ENCODE results near the gene ADAM12.
"Not testable (repeated sequence)": the region's sequence is repeated elsewhere in the genome, so short reads cannot be mapped to it uniquely, and the experiment has no call there.

The ADAM12 gene

DNA sequence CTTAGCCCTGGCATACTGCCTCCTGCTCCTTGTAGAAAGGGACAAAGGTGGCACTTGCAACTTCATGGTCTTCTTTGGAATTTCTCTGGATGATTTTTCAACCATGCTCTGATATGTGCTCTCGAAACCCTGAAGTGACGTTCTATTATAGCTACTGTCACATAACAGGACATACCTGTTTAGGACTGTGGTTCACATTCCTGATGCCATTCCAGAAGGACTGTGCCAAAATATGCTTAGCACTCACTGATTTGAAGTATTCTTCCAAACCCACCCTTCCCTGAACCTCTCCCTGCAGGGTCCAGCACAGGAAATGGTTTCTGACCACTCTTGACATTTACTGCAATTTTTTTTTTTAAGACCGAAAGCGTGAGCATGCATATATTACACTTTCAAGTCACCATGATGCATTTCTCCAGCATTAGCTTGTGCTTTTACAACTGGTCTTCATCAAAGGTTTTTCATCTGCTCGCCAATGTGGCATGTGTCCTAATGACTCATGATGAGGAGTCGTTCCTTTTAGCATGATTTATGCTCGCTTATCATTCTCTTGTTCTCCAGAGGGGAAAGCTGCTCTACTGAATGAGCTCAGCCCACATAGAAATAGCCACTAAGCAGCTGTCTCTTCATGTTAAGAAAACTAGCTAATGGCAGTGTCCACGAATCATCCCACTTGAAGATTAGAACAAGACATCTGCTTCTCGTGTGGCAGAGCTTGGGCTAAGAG is 135.2 kb downstream of the ADAM12 start:
- H3K4me1 ChIP-seq (ENCODE audit: insufficient read depth, low read length): peaks cover 5% of the 10 kb centered on the region

GRCh38 chr10:126251778-126252407 is 136.4 kb downstream of the ADAM12 start:
- H3K9me3 ChIP-seq (ENCODE audit: low read length): no peaks in the 10 kb centered on the region

More for the DNA sequence above, 135.2 kb downstream of the ADAM12 start:
- Histone ChIP-seq H3K27me3 (ENCODE audit: insufficient read depth, low read length) (no peaks in the 10 kb centered on the region), H3K9me3 (ENCODE audit: low read length) (no peaks in the 10 kb centered on the region), H3K36me3 (ENCODE audit: insufficient read depth, low read length) (no peaks in the 10 kb centered on the region), H2AFZ (ENCODE audit: low read depth, low read length) (no peak overlapping the region), H3K4me3 (ENCODE audit: low read length) (no peak overlapping the region)

DNA sequence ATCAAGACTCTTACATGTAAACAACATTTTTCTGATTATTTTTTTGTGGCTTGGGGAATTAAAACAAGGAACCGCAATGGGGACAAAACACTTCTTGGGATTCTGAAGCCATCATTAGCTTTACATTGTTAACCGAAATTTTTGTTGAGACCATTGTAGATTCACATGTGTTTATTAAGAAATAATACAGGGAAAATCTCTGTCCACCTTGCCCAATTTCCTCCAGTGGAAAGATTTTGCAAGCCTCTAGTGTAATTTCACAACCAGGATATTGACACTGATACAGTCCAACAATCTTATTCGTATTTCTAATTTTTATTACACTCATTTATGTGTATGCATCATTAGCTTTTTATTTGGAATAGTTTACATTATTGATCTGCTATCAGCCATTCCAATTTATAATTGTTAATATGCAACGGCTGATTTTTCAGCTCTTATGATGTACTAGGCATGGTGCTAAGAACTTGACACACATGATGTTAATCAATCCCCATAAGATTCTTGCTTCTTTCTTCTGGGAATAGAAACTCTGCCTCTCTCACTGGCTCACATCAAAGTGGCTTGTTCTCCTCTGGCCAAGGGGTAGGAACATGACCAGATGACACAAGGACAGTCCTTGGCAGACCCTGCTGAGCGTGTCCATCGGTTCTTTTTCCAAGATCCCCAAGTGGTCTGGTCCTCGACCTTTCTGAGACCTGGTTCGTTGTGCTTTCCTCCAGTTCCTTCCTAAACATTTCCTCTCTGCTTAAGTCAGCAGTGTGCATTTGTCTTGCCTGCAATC is 137.6 kb downstream of the ADAM12 start:
- no peaks in the 10 kb centered on the region for H3K27me3 ChIP-seq (ENCODE audit: insufficient read depth, low read length)
- no peaks in the 10 kb centered on the region for H3K36me3 ChIP-seq (ENCODE audit: insufficient read depth, low read length)
- H2AFZ ChIP-seq (ENCODE audit: low read depth, low read length): no peak overlapping the region
- no peaks in the 10 kb centered on the region for H3K9me3 ChIP-seq (ENCODE audit: low read length)
- H3K4me1 ChIP-seq (ENCODE audit: insufficient read depth, low read length): peaks cover 5% of the 10 kb centered on the region
- H3K4me3 ChIP-seq (ENCODE audit: low read length): no peak overlapping the region

More at GRCh38 chr10:126251778-126252407, 136.4 kb downstream of the ADAM12 start:
- Histone ChIP-seq H2AFZ (ENCODE audit: low read depth, low read length) (no peak overlapping the region), H3K4me1 (ENCODE audit: insufficient read depth, low read length) (peaks cover 5% of the 10 kb centered on the region), H3K4me3 (ENCODE audit: low read length) (no peak overlapping the region), H3K36me3 (ENCODE audit: insufficient read depth, low read length) (no peaks in the 10 kb centered on the region), H3K27me3 (ENCODE audit: insufficient read depth, low read length) (no peaks in the 10 kb centered on the region)

DNA sequence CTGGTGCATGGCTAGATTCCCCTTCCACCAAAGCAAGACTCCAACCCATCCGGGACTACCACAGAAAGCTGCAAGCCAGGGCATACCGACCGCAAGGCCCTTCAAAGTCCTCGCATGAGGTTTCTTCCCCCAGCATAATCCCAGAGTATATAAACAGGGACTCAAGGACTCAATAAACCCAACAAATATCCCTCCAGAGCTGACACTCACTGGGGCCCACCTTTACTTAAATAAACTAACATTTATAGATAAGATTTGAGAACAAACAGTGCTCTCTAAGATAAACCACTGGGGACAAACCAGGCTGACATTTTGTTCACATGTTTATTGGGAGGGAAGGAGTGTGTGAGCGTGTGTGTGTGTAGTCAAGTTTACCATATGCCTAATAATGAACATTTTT is 138.2 kb downstream of the ADAM12 start:
- Histone ChIP-seq H3K4me1 (ENCODE audit: insufficient read depth, low read length) (peaks cover 5% of the 10 kb centered on the region), H3K36me3 (ENCODE audit: insufficient read depth, low read length) (no peaks in the 10 kb centered on the region), H2AFZ (ENCODE audit: low read depth, low read length) (no peak overlapping the region), H3K9me3 (ENCODE audit: low read length) (no peaks in the 10 kb centered on the region), H3K4me3 (ENCODE audit: low read length) (no peak overlapping the region), H3K27me3 (ENCODE audit: insufficient read depth, low read length) (no peaks in the 10 kb centered on the region)

DNA sequence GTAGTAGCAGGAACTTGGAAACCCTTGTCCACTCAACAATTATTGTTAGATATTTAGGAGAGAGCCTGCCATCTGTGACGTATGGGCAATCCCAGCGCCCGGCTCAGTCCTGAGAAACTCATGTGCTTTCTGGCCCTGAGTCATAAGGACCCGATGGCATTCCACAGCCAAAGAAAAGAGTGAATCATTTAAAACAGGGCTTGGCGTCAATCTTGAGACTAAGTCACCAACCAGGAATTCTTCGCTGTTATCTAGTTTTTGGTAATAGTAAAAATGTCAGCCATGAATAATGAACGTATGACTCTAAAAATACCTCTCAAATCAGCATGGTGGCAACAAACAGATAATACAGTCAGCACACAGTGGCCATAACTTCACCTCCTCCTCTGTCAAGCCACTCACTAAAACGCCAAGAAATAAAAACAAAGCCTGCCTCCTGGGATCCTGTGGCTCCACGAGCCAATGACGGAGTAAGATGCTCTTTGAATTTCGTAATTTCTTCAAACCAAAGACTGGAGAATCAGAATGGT is 140.8 kb downstream of the ADAM12 start:
- H3K36me3 ChIP-seq (ENCODE audit: insufficient read depth, low read length): no peaks in the 10 kb centered on the region
- no peak overlapping the region for H2AFZ ChIP-seq (ENCODE audit: low read depth, low read length)
- no peak overlapping the region for H3K4me3 ChIP-seq (ENCODE audit: low read length)
- H3K9me3 ChIP-seq (ENCODE audit: low read length): no peaks in the 10 kb centered on the region
- peaks cover 9% of the 10 kb centered on the region for H3K4me1 ChIP-seq (ENCODE audit: insufficient read depth, low read length)
- H3K27me3 ChIP-seq (ENCODE audit: insufficient read depth, low read length): no peaks in the 10 kb centered on the region

DNA sequence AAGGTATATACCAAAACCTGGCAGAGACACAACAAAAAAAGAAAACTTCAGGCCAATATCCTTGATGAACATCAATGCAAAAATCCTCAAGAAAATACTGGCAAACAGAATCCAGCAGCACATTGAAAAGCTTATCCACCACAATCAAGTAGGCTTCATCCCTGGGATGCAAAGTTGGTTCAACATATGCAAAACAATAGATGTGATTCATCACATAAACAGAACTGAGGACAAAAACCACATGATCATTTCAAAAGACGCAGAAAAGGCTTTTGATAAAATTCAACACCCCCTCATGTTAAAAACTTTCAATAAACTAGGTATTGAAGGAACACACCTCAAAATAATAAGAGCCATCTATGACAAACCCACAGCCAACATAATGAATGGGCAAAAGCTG is 141.9 kb downstream of the ADAM12 start:
- H3K27me3 ChIP-seq (ENCODE audit: insufficient read depth, low read length); H3K4me3 ChIP-seq (ENCODE audit: low read length); H3K4me1 ChIP-seq (ENCODE audit: insufficient read depth, low read length); H2AFZ ChIP-seq (ENCODE audit: low read depth, low read length); H3K36me3 ChIP-seq (ENCODE audit: insufficient read depth, low read length); H3K9me3 ChIP-seq (ENCODE audit: low read length): not testable (repeated sequence)

DNA sequence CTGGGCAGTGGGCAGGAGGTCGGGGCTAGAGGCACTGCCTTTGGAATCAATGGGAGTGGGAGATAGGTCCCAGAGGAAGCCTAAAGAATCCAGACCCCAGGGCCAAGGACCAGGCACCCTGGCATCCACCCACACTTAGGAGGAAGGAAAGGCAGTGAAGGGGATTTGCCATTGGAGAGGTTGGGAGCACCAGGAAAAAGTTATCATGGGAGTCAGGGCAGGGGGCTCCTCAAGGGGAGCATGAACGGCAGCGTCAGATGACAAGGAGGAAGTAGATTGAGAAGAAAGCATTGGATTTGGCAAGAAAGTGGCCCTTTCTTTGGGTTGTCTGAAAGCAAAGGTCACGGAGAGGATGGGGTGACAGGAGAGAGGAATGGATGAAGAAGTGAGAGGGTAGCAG is 142.8 kb downstream of the ADAM12 start:
- Histone ChIP-seq H3K27me3 (ENCODE audit: insufficient read depth, low read length) (no peaks in the 10 kb centered on the region), H2AFZ (ENCODE audit: low read depth, low read length) (no peak overlapping the region), H3K9me3 (ENCODE audit: low read length) (no peaks in the 10 kb centered on the region), H3K36me3 (ENCODE audit: insufficient read depth, low read length) (no peaks in the 10 kb centered on the region), H3K4me1 (ENCODE audit: insufficient read depth, low read length) (peaks cover 15% of the 10 kb centered on the region), H3K4me3 (ENCODE audit: low read length) (no peak overlapping the region)

GRCh38 chr10:126243971-126244370 is 144.3 kb downstream of the ADAM12 start:
- no peaks in the 10 kb centered on the region for H3K9me3 ChIP-seq (ENCODE audit: low read length)
- H3K27me3 ChIP-seq (ENCODE audit: insufficient read depth, low read length): no peaks in the 10 kb centered on the region
- peaks cover 23% of the 10 kb centered on the region for H3K4me1 ChIP-seq (ENCODE audit: insufficient read depth, low read length)
- no peaks in the 10 kb centered on the region for H3K36me3 ChIP-seq (ENCODE audit: insufficient read depth, low read length)
- no peak overlapping the region for H3K4me3 ChIP-seq (ENCODE audit: low read length)
- H2AFZ ChIP-seq (ENCODE audit: low read depth, low read length): no peak overlapping the region

DNA sequence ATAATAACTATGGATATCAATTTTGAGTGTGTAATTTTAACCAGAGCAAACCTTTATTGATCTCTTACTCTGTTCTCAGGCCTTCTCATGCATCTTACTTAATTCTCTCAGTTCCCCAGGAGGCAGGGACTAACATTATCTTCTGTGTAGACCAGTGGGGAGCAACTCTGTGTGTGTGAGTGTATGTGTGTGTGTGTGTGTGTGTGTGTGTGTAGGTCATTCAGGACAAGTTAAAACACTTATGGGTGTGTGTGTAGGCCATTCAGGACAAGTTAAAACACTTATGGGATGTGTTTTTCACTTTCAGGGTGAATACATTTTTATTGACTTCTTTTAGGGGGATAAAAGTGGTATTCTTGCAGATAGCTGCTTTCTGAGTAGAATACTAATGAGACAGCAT is 145.0 kb downstream of the ADAM12 start:
- Histone ChIP-seq H3K4me1 (ENCODE audit: insufficient read depth, low read length) (peaks cover 23% of the 10 kb centered on the region), H2AFZ (ENCODE audit: low read depth, low read length) (no peak overlapping the region), H3K9me3 (ENCODE audit: low read length) (no peaks in the 10 kb centered on the region), H3K36me3 (ENCODE audit: insufficient read depth, low read length) (no peaks in the 10 kb centered on the region), H3K4me3 (ENCODE audit: low read length) (no peak overlapping the region), H3K27me3 (ENCODE audit: insufficient read depth, low read length) (no peaks in the 10 kb centered on the region)

DNA sequence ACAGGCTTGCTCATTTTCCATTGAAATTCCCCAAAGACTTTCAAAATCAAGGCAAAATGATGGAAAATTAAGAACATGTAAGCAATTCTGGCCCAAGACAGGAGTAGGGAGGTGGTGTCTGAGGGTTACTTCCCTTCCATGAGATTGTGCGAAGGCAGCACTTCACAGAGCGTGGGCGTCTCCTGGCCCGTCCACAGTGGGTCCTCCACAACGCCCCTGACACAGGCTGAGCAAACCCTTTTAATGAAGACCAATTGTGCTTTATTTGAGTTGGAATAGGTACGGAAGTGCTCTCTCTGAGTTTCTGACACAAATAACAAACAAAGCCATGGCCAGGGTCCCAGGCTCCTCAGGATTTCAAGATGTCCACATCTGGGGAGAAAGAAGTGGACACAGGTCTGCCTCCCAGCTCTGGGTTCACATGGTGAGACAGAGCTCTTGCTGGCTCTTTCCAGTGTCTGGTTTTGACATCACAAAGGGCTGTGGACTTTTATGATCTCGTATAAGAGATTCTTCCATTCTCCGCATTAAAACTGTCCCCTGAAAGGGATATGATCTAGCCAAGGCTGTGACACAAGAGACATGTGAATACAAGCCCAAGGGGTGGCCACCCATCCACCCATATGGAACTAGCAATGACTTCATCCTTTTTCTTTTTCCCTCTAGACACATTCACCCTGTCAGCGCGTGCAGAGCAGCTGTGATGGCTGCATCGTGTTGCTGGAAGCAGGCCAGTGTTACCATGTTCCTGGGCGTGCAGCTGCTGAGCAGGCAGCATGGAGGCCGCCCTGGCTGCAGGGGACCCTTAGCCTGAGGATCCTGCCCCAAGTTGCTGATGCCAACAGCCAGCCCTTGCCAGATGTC is 145.6 kb downstream of the ADAM12 start:
- no peaks in the 10 kb centered on the region for H3K36me3 ChIP-seq (ENCODE audit: insufficient read depth, low read length)
- no peaks in the 10 kb centered on the region for H3K9me3 ChIP-seq (ENCODE audit: low read length)
- peaks cover 23% of the 10 kb centered on the region for H3K4me1 ChIP-seq (ENCODE audit: insufficient read depth, low read length)
- no peak overlapping the region for H3K4me3 ChIP-seq (ENCODE audit: low read length)
- H2AFZ ChIP-seq (ENCODE audit: low read depth, low read length): no peak overlapping the region
- H3K27me3 ChIP-seq (ENCODE audit: insufficient read depth, low read length): no peaks in the 10 kb centered on the region

- Histone ChIP-seq H3K4me3 (ENCODE audit: low read length) (no peak overlapping the region), H3K4me1 (ENCODE audit: insufficient read depth, low read length) (peaks cover 27% of the 10 kb centered on the region), H3K27me3 (ENCODE audit: insufficient read depth, low read length) (no peaks in the 10 kb centered on the region), H3K9me3 (ENCODE audit: low read length) (no peaks in the 10 kb centered on the region), H2AFZ (ENCODE audit: low read depth, low read length) (no peak overlapping the region), H3K36me3 (ENCODE audit: insufficient read depth, low read length) (no peaks in the 10 kb centered on the region)
Measured at GRCh38 chr10:126240483-126240882, 147.8 kb downstream of the ADAM12 start.

DNA sequence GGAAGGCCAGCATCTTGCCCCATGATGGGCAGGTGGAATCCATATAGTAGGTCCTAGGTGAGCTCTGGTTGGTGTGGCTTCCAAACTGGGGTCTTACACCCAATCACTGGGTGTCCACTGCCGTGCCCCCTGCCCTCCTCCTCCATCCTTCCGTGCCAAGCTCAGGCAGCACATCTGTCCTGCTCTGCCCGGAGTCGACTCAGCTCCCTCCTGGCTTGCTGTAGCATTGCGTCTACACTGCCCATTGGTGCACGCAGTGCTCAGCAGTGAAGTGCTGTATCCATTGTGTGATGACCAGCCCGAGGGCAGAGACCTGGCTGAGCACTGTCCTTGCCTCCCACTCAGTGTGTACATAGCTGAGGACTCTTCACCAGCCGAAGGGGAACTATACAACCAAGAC is 148.4 kb downstream of the ADAM12 start:
- H3K9me3 ChIP-seq (ENCODE audit: low read length): no peaks in the 10 kb centered on the region
- peaks cover 27% of the 10 kb centered on the region for H3K4me1 ChIP-seq (ENCODE audit: insufficient read depth, low read length)
- H2AFZ ChIP-seq (ENCODE audit: low read depth, low read length): no peak overlapping the region
- no peak overlapping the region for H3K4me3 ChIP-seq (ENCODE audit: low read length)
- H3K36me3 ChIP-seq (ENCODE audit: insufficient read depth, low read length): no peaks in the 10 kb centered on the region
- no peaks in the 10 kb centered on the region for H3K27me3 ChIP-seq (ENCODE audit: insufficient read depth, low read length)
